NCI-H1694 treated with DMSO at 0.1 percent for 48 hours (cell line): ENCODE measurements around the gene CNTROB.

Source experiments
- DNase-seq: peaks from one replicate; lab custom pipeline; 2025; lab: John Stamatoyannopoulos, UW

CNTROB gene

DNA sequence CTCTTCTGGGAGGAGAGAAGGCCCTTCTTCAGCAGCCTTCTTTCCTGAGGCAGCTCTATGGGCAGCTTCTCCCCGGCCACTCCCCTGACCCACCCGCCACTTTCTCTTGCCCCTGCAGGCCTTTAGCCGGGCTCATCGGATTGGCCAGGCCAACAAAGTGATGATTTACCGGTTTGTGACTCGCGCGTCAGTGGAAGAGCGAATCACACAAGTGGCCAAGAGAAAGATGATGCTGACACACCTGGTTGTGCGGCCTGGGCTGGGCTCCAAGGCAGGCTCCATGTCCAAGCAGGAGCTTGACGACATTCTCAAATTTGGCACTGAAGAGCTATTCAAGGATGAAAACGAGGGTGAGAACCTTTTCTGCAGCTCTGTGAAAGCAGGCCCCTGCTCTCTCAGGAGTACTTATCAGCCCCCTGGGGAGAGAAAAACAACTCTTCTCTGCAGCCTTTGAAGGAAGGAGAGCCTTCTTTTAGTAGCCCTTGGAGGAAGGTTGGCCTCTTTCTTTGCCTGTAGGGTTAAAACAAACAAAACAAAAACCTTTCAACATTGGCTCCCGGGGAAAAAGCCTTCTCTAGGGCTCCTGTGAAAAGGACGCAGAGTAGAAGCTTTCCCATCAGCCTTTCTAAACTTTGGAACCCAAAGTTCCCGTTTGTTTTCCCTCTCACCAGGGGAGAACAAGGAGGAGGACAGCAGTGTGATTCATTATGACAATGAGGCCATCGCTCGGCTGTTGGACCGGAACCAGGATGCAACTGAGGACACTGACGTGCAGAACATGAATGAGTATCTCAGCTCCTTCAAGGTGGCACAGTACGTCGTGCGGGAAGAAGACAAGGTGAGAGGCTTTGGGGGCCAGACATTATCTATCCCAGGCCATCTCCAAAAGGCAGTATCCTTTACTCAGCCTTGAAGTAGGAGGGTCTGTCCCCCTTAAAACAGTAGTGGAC, 28.6 kb upstream of the CNTROB start:
- DNase-seq = no peak

DNA sequence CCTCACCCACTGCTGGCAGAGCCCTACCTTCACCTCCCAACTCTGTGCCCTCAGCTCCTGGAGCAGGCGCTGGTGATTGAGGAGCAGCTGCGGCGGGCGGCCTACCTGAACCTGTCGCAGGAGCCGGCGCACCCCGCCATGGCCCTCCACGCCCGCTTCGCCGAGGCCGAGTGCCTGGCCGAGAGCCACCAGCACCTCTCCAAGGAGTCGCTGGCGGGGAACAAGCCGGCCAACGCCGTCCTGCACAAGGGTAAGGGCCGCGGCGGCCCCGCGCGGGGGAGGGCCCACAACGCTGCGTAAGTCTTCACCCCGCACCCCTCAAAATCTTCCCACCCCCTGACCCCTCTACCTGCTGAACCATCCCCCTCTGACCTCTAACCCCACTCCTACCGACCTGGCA, 22.9 kb upstream of the CNTROB start:
- no peak for DNase-seq

GRCh38 chr17:7910281-7910680, 21.7 kb upstream of the CNTROB start:
- no peak for DNase-seq

GRCh38 chr17:7910711-7911110, 21.3 kb upstream of the CNTROB start:
- DNase-seq = no peak

DNA sequence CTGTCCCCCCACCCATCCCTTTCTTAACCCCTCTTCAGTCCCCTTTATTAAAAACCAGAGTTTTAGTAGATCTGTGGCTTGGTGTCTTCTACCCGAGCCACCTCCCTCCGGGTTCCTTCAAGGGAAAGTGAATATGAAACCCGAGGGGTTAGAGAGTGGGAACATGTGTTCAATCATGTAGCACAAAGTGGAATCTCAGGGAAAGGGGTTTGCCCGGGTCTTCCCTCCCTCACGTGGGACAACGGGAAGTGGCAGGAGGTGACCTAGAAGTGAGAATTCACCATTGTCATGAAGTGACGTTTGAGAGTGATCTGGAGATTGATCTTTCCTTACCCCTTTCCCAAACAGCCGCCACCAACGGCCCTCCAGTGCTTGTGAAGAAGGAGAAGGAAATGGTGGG, 20.9 kb upstream of the CNTROB start:
- DNase-seq = no peak

- DNase-seq = peak; percentile 72
Measured at GRCh38 chr17:7912927-7913524, 19.0 kb upstream of the CNTROB start.

- DNase-seq = no peak
Measured at GRCh38 chr17:7915179-7915610, 16.8 kb upstream of the CNTROB start.

GRCh38 chr17:7915611-7916384, 16.2 kb upstream of the CNTROB start, which contains the start of gene RNF227:
TSS of gene RNF227 (minus strand) at chr17:7916289. CDS start at chr17:7916195, 94 bp downstream.
- DNase-seq = peak; percentile 92

GRCh38 chr17:7916385-7916682, 15.7 kb upstream of the CNTROB start:
- DNase-seq = no peak

DNA sequence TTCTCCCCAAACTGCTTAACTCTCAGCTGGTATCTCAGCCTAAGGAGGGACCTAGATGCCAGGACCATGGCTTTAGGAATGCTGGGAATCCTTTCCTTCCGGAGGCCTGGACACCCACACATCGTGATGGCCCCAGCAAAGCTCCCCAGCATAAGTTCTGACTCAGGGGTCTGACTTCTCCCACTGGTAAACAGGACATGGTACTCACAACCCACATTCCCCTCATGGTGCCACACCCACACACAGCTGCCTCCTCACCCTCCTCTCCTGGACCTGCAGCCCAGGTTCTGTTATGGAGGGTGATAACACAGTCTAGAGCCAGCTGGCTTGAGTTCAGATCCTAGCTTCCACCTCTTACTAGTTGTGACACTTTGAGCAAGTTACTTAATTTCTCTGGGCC, 15.2 kb upstream of the CNTROB start:
- no peak for DNase-seq

DNA sequence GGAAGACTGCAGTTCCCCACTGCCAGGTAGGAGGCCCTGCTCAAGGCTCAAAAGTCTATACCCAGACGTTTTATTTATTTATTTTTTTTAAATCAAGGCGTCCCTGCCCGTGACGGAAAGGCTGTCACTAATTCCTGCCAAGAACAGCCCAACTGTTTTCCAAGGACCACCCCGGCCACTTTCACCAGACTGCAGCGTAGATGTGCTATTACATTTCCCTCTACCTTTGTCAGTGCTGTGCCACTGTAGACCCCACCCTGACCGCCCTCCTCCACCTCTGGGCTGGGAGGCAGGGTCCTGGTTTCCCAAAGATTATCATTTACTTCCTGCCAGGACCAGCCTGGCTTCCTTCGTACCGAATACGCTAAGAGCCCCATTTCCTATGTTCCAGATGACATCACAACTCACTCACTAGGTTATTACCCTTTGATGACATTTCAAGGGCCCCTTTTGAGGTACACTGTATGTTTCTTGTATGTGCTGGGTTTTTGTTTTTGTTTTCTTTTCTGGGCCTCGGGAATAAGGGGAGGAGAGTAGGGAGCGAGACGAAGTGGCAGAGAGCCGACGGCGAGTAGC, 9.6 kb upstream of the CNTROB start:
- DNase-seq = no peak

GRCh38 chr17:7922845-7923628, 9.0 kb upstream of the CNTROB start:
- no peak for DNase-seq

GRCh38 chr17:7927596-7927995, 4.4 kb upstream of the CNTROB start:
- DNase-seq = no peak

- DNase-seq = no peak
Measured at GRCh38 chr17:7929158-7930023, 2.6 kb upstream of the CNTROB start, which contains the start of gene KCNAB3. TSS of gene KCNAB3 (minus strand) at chr17:7929856. CDS start at chr17:7929435, 421 bp downstream.

DNA sequence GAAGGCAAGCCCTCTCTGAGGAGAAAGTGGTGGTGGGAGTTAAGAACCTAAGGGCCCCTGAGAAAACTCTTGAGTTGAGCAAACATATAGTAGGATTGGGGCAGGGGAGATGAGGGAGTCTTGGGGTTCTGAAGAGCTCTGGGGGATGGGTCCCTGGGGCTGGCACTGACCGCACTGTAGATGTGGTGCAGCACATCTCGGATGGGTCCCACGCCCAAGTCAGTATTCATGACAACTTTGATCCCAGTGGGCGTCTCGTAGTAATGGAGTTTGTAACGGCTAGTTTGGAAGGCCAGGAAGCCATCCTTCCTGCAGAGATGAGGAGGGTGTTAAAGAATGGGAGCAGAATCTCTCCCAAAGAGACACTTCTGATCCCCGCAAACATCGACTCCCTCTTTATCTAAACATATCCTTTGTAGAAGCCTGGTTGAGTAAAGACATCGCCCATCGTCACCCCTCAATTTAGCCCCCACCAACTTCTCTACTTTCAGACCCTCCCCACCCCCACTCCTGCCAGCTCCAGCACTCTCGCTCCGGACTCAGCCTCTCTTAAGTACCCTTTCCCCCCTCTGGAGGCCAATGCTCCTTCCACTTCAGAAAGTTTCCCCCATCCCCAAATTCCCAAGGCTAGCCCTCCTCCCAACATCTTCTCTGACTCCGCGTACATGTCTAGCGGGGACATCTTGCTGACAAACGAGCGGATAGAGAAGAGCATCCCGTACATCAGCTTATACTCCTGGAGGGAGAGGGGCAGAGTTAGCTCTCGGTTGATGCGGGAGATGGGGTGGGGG, 970 bp upstream of the CNTROB start:
- no peak for DNase-seq

- DNase-seq = peak; percentile 5
Measured at GRCh38 chr17:7932483-7932891, 481 bp downstream of the CNTROB start.

GRCh38 chr17:7932949-7933348, 943 bp downstream of the CNTROB start:
- DNase-seq = no peak

- DNase-seq = no peak
Measured at GRCh38 chr17:7935859-7936258, 3.9 kb downstream of the CNTROB start.

DNA sequence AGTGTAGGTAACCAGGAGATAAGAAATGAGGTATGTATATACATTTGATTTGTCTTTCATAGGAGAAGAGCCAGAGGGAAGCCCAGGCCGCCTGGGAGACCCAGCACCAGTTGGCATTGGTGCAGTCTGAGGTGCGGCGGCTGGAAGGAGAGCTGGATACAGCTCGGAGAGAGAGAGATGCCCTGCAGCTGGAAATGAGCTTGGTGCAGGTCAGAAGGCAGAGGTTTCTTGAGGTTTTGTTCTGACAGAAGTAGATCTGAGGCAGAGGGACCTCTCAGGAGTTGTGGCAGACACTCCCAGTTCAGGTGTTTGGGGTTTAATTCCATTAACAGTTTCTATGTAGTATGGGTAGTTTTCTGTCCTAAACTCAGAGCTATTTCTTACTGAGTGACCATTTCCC, 8.0 kb downstream of the CNTROB start:
- DNase-seq = no peak

GRCh38 chr17:7940743-7941142, 8.7 kb downstream of the CNTROB start:
- DNase-seq = no peak
